ENCODE measurements around the gene RNF111. TPM values are rescaled to one million over a fixed set of nuclear protein-coding genes. Genes with fewer than 3 reads are reported as not detected.

The RNF111 gene
- total and polyA plus RNA-seq, 3 donors from 2014 or later, result 23.1 to 32.8 (median 26.8) TPM

DNA sequence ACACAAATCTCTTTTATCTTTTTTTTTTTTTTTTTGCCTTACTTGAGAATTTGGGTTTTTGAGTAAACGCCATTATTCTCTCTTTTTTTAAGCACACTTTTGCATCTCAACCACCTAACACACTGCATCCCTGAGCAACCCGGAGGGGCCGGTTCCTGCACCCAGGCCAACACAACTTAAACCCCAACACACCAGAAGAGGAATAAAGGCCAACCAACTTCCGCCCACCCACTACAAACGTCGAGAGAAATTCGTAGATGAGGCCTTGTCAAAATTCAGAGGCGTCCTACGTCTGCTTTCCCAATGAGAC is 117.1 kb downstream of the RNF111 start:
- DNase-seq, result no peak
- intact Hi-C loops (cut with DNase I; ENCODE audit: low total_unique reads), result no loop called here
- WGBS, 2 donors, result 2% methylated on average over 9 of the region's 9 CpGs

DNA sequence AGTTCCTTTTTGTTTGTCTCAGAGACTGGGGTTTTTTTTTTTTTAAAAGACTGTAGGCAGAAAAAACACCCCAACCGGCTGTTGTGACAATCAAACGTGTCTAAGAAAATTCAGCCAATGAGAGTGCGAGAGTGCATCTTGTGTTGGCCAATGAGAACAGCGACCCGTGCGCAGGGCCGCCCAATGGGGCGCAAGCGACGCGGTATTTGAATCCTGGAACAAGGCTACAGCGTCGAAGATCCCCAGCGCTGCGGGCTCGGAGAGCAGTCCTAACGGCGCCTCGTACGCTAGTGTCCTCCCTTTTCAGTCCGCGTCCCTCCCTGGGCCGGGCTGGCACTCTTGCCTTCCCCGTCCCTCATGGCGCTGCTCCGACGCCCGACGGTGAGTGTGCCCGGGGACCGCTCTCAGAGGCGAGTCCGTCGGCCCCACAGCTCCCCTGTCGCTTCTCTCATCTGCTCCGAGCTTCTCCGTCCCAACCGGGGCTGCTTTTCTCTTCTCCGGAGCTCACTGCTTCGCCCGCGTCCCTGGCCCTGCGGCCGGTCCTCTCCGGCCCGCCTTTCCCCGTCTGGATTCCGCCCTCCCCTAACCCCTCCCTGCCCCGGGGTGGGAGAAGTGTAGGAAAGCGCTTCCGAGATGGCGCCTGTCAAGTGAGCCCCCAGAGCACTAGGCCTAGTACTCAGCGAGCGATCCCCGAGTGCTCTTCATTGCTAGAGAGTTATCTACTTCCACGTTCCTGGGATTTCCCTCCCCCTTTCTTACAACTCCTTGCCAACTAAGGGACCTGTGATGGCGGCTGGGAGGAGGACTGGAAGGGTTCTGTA is 117.7 kb downstream of the RNF111 start, which contains the start of gene CCNB2:
CCNB2 (plus strand) TSS at position 235 of the 821 bp plus-strand sequence; CDS start at position 358, 123 bp downstream.
- intact Hi-C loops (cut with DNase I; ENCODE audit: low total_unique reads), result no loop called here
- peak within 1 kb of the TSS; percentile 43 to 63 for H3K27ac ChIP-seq

More for the DNA sequence above, 117.1 kb downstream of the RNF111 start:
- Histone ChIP-seq H3K36me3 (ENCODE audit: low read depth, missing control alignments) (no peaks in the 10 kb centered on the region), H3K27me3 (no peaks in the 10 kb centered on the region), H3K4me1 (peaks cover 3% of the 10 kb centered on the region), H3K4me3 (peak overlapping the region; percentile 65 to 66), H3K9me3 (no peaks in the 10 kb centered on the region), H3K27ac (peak overlapping the region; percentile 43 to 63)
- TF ChIP-seq POLR2A (IDR thresholded peaks at IDR 0.05), result no peak
- TF ChIP-seq, protein P1, sequence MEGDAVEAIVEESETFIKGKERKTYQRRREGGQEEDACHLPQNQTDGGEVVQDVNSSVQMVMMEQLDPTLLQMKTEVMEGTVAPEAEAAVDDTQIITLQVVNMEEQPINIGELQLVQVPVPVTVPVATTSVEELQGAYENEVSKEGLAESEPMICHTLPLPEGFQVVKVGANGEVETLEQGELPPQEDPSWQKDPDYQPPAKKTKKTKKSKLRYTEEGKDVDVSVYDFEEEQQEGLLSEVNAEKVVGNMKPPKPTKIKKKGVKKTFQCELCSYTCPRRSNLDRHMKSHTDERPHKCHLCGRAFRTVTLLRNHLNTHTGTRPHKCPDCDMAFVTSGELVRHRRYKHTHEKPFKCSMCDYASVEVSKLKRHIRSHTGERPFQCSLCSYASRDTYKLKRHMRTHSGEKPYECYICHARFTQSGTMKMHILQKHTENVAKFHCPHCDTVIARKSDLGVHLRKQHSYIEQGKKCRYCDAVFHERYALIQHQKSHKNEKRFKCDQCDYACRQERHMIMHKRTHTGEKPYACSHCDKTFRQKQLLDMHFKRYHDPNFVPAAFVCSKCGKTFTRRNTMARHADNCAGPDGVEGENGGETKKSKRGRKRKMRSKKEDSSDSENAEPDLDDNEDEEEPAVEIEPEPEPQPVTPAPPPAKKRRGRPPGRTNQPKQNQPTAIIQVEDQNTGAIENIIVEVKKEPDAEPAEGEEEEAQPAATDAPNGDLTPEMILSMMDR (IDR thresholded peaks at IDR 0.05), result no peak

DNA sequence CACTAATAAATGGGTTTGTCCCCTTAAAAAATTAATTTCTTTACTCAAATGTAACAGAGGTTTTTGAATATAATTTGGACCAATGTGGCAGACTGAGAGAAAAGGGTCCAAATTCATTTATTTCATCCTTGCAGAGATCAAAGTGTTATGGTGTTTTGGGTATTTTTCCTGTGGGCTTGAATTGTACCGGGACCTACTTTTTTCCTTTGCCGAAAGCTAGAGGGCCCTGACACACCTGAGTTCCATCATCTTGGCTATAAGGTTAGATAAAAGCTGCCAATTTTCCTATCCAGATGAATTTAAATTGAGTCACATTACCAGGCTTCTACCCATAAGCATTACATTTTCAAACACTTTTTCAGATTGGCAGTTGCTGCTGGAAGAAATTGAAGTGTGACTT is 118.4 kb downstream of the RNF111 start:
- Histone ChIP-seq H3K36me3 (ENCODE audit: low read depth, missing control alignments) (no peaks in the 10 kb centered on the region), H3K4me3 (peak overlapping the region; percentile 65 to 66), H3K9me3 (no peaks in the 10 kb centered on the region), H3K27me3 (no peaks in the 10 kb centered on the region), H3K4me1 (peaks cover 3% of the 10 kb centered on the region), H3K27ac (no peak overlapping the region)
- no peak for DNase-seq
- 50 to 54% methylated on average over 2 of the region's 2 CpGs for WGBS, 2 donors
- TF ChIP-seq, protein P1 (IDR thresholded peaks at IDR 0.05), result no peak
- no peak for TF ChIP-seq POLR2A (IDR thresholded peaks at IDR 0.05)
- intact Hi-C loops (cut with DNase I; ENCODE audit: low total_unique reads), result no loop called here

More for the DNA sequence above, 117.7 kb downstream of the RNF111 start, which contains the start of gene CCNB2:
- peak; percentile 93 for DNase-seq
- Histone ChIP-seq H3K4me1 (peaks cover 3% of the 10 kb centered on the region), H3K27me3 (no peaks in the 10 kb centered on the region), H3K9me3 (no peaks in the 10 kb centered on the region), H3K4me3 (peak within 1 kb of the TSS; percentile 65 to 66), H3K36me3 (ENCODE audit: low read depth, missing control alignments) (no peaks in the 10 kb centered on the region)
- 0 to 1% methylated on average over 33 to 55 of the region's 57 CpGs for WGBS, 2 donors
- TF ChIP-seq POLR2A (IDR thresholded peaks at IDR 0.05), result no peak
- TF ChIP-seq, protein P1 (IDR thresholded peaks at IDR 0.05), result no peak

DNA sequence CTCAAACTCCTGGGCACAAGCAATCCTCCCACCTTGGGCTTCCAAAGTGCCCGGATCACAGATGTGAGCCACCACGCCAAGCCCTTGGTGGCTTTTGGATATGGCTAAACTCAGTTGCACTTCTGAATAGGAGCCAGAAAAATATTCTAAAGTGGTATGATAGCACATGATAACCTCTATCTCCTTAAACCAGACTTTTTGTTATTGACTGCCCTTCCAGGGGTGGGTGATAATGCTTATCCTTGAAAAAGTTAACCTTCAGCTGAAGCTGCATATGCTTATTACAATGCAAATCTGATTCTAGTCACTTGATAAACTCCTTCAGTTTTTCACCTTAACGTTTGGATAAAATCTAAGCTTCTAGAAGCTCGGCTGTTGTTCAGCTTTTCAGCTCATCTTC is 123.8 kb downstream of the RNF111 start:
- WGBS, 2 donors, result 84 to 92% methylated on average over 4 of the region's 4 CpGs
- Histone ChIP-seq H3K4me1 (no peaks in the 10 kb centered on the region), H3K36me3 (ENCODE audit: low read depth, missing control alignments) (no peaks in the 10 kb centered on the region), H3K9me3 (no peaks in the 10 kb centered on the region), H3K27me3 (no peaks in the 10 kb centered on the region), H3K4me3 (no peak overlapping the region), H3K27ac (no peak overlapping the region)
- no peak for DNase-seq
- intact Hi-C loops (cut with DNase I; ENCODE audit: low total_unique reads), result no loop called here
- TF ChIP-seq, protein P1 (IDR thresholded peaks at IDR 0.05), result no peak
- TF ChIP-seq POLR2A (IDR thresholded peaks at IDR 0.05), result no peak
